Duodenal mucosa (tissue), 2 donors: Measurements from ENCODE around the gene RAB11FIP2.

Source experiments
- H3K27ac ChIP-seq: one replicate; pipeline ENCODE4 v1.7.0; 2013; ENCODE audit warnings: low read depth, low read length
- H3K27me3 ChIP-seq, 2 donors: one replicate each; pipeline ENCODE4 v1.7.0; 2013; ENCODE audit warnings: low read length in 2 of 2, control low read depth in 1 of 2; ENCODE audit not compliant: insufficient read depth in 2 of 2, control insufficient read depth in 1 of 2
- H3K36me3 ChIP-seq, 2 donors: one replicate each; pipeline ENCODE4 v1.7.0; 2013; ENCODE audit warnings: low read length in 2 of 2, control low read depth in 1 of 2; ENCODE audit not compliant: insufficient read depth in 2 of 2, control insufficient read depth in 1 of 2
- H3K4me1 ChIP-seq, 2 donors: one replicate each; pipeline ENCODE4 v1.7.0; 2013; ENCODE audit warnings: low read length in 2 of 2, control low read depth in 1 of 2; ENCODE audit not compliant: insufficient read depth in 2 of 2, control insufficient read depth in 1 of 2
- H3K4me3 ChIP-seq, 2 donors: one replicate each; pipeline ENCODE4 v1.7.0; 2013; ENCODE audit warnings: low read length in 2 of 2, low read depth in 1 of 2
- H3K9ac ChIP-seq, 2 donors: one replicate each; pipeline ENCODE4 v1.7.0; 2013; ENCODE audit warnings: low read length in 2 of 2, low read depth in 1 of 2
- H3K9me3 ChIP-seq, 2 donors: one replicate each; pipeline ENCODE4 v1.7.0; 2013; ENCODE audit warnings: low read length in 2 of 2, control low read depth in 1 of 2; ENCODE audit not compliant: control insufficient read depth in 1 of 2

The RAB11FIP2 gene

GRCh38 chr10:118054383-118054782 lies 7.6 kb upstream of the RAB11FIP2 start:
- H3K27ac ChIP-seq = no peak overlapping the region

DNA sequence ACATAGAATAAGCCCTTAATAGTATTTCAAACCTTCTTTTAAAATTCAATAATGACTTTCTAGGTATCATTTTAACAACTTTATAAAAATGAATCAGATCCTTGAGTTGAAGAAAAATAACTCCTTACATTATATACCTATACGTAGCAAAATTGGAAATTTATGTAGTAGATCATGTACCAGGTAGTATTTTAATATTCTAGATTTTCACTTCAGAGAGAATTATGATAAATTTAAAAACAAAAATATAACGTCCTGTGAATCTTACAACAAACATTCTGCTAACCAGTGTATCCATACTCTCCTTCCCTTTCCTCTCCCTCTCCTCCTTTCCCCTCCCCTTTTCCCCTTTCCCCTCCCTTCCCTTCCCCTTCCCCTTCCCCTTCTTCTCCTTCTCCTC lies 6.1 kb upstream of the RAB11FIP2 start:
- Histone ChIP-seq H3K27me3 (no peaks in the 10 kb centered on the region), H3K4me1 (no peaks in the 10 kb centered on the region), H3K9me3 (no peaks in the 10 kb centered on the region), H3K27ac (no peak overlapping the region), H3K4me3 (no peak overlapping the region), H3K36me3 (no peaks in the 10 kb centered on the region), H3K9ac (no peak overlapping the region)

More at GRCh38 chr10:118054383-118054782, 7.6 kb upstream of the RAB11FIP2 start:
- Histone ChIP-seq H3K27me3 (no peaks in the 10 kb centered on the region), H3K9me3 (no peaks in the 10 kb centered on the region), H3K4me1 (no peaks in the 10 kb centered on the region), H3K4me3 (no peak overlapping the region), H3K36me3 (no peaks in the 10 kb centered on the region), H3K9ac (no peak overlapping the region)

DNA sequence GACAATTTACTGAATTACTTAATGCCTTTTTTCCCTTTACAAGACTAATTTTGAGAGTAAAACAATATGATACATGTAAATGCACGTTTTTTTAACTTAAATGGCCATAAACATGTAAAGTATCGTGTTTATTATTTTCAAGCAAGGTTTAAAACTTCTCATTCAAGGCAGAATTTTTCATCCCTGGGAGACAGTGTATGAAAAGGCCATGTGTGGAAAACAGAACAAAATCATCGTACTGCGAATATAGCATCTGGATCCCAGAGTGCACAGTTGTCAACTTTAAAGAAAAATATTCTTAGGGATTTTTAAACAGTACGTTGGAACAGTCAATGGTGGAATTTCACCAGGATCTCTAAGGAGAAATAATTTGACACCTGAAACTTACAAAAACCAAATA lies 1.1 kb upstream of the RAB11FIP2 start:
- Histone ChIP-seq H3K4me3 (no peak overlapping the region), H3K36me3 (no peaks in the 10 kb centered on the region), H3K4me1 (peaks cover 15% of the 10 kb centered on the region in 2 donors), H3K9ac (no peak overlapping the region), H3K27ac (no peak overlapping the region), H3K27me3 (no peaks in the 10 kb centered on the region), H3K9me3 (no peaks in the 10 kb centered on the region)

GRCh38 chr10:118047157-118047719 lies 497 bp upstream of the RAB11FIP2 start:
- Histone ChIP-seq H3K27me3 (no peaks in the 10 kb centered on the region), H3K36me3 (no peaks in the 10 kb centered on the region), H3K9me3 (no peaks in the 10 kb centered on the region), H3K4me1 (peaks cover 15% of the 10 kb centered on the region in 2 donors), H3K27ac (no peak overlapping the region), H3K9ac (peak overlapping the region; percentile 39 to 48), H3K4me3 (peak overlapping the region; percentile 85 to 90)

- Histone ChIP-seq H3K36me3 (no peaks in the 10 kb centered on the region), H3K4me1 (peaks cover 15% of the 10 kb centered on the region in 2 donors), H3K27ac (peak overlapping the region; percentile 85), H3K9me3 (no peaks in the 10 kb centered on the region), H3K27me3 (no peaks in the 10 kb centered on the region), H3K9ac (peak overlapping the region; percentile 59 to 61), H3K4me3 (peak overlapping the region; percentile 85 to 90)
Measured at GRCh38 chr10:118045837-118046394, 825 bp downstream of the RAB11FIP2 start.

- H3K9ac ChIP-seq = peak overlapping the region; percentile 59 to 61
- peak overlapping the region; percentile 85 to 90 for H3K4me3 ChIP-seq
- no peaks in the 10 kb centered on the region for H3K36me3 ChIP-seq
- no peaks in the 10 kb centered on the region for H3K9me3 ChIP-seq
- no peaks in the 10 kb centered on the region for H3K27me3 ChIP-seq
- no peak overlapping the region for H3K27ac ChIP-seq
- H3K4me1 ChIP-seq = peaks cover 15% of the 10 kb centered on the region in 2 donors
Measured at GRCh38 chr10:118045158-118045836, 1.4 kb downstream of the RAB11FIP2 start.

- no peak overlapping the region for H3K27ac ChIP-seq
- no peaks in the 10 kb centered on the region for H3K9me3 ChIP-seq
- H3K4me1 ChIP-seq = peaks cover 15 to 19% of the 10 kb centered on the region in 2 donors
- H3K9ac ChIP-seq = no peak overlapping the region
- H3K4me3 ChIP-seq = no peak overlapping the region
- peaks cover 0 to 6% of the 10 kb centered on the region in 2 donors for H3K36me3 ChIP-seq
- no peaks in the 10 kb centered on the region for H3K27me3 ChIP-seq
Measured at GRCh38 chr10:118042827-118043242, 3.9 kb downstream of the RAB11FIP2 start.

DNA sequence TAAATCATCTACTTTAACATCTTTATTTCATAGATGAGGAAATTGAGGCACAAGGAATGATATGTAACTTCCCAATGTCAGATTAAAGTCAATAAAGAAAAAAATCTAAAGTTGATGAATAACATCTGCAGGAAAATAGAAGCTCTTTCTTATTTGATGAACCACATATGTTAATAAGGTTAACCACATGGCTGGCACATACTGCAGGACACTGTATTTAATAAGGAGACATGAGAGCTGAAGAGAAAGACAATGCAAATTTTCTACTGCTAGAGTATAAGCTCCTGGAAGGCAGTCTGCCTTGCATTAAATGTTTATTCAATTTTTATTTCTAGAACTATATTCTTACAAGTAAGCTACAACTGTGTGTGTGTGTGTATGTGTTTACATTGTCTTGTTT lies 4.4 kb downstream of the RAB11FIP2 start:
- Histone ChIP-seq H3K27ac (no peak overlapping the region), H3K36me3 (peaks cover 0 to 6% of the 10 kb centered on the region in 2 donors), H3K9ac (no peak overlapping the region), H3K4me3 (no peak overlapping the region), H3K4me1 (peaks cover 14 to 16% of the 10 kb centered on the region in 2 donors), H3K9me3 (no peaks in the 10 kb centered on the region), H3K27me3 (no peaks in the 10 kb centered on the region)

- no peak overlapping the region for H3K4me3 ChIP-seq
- H3K27ac ChIP-seq = no peak overlapping the region
Measured at GRCh38 chr10:118041316-118041715, 5.4 kb downstream of the RAB11FIP2 start.

DNA sequence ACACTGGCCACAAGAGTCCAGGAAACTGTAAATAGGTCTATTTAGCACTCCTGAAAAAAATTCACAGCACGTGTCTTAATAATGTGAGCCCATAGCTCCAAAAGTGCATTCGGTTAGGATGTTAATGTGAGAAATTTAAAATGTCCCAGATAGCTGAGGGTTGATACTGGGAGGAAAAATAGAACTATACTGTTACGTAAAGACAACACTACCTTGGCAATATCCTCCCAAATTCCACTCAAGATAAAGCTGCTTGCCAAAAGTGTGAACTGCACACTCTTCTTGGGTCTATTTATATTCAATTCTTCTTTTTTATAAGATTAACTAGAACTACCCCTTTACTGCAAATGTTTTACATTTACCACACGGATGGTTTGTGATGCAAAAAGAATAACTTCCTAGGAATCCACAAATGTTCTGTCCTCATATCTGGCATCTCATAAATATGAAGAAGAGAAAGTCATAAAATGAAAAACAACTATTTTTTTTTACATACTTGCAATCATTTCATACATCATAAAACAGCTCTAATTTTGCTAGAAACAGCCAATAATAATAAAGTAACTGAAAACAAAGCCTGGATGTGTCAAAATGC lies 10.4 kb downstream of the RAB11FIP2 start:
- Histone ChIP-seq H3K9me3 (no peaks in the 10 kb centered on the region), H3K27me3 (no peaks in the 10 kb centered on the region), H3K4me1 (peaks cover 11 to 18% of the 10 kb centered on the region in 2 donors), H3K36me3 (peaks cover 0 to 6% of the 10 kb centered on the region in 2 donors), H3K9ac (no peak overlapping the region), H3K4me3 (no peak overlapping the region), H3K27ac (no peak overlapping the region)

More at GRCh38 chr10:118041316-118041715, 5.4 kb downstream of the RAB11FIP2 start:
- H3K9ac ChIP-seq = no peak overlapping the region
- H3K9me3 ChIP-seq = no peaks in the 10 kb centered on the region
- H3K4me1 ChIP-seq = peaks cover 12 to 14% of the 10 kb centered on the region in 2 donors
- H3K36me3 ChIP-seq = peaks cover 0 to 6% of the 10 kb centered on the region in 2 donors
- no peaks in the 10 kb centered on the region for H3K27me3 ChIP-seq
